ENCODE measurements around the gene OR2T4.

OR2T4 gene

DNA sequence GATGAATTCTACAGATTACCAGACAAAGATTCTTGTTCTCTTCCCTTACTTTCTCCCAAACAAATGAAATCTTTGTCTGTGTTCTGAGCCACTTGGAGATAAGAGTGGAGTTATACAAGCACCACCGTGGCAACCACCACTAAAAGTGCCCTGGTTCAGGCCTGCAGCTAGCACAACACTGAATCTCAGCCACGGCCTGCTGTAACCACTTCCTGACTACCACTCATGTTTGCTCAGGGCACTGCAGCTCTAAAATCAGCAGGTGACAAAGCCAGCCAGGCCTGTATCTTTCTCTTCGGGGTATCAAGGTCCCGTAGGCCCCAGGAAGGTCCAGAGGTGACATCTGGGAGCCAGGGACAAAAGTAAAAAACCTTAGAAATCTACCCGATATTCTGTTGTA, 10.9 kb downstream of the OR2T4 start:
- TF ChIP-seq, protein P1, sequence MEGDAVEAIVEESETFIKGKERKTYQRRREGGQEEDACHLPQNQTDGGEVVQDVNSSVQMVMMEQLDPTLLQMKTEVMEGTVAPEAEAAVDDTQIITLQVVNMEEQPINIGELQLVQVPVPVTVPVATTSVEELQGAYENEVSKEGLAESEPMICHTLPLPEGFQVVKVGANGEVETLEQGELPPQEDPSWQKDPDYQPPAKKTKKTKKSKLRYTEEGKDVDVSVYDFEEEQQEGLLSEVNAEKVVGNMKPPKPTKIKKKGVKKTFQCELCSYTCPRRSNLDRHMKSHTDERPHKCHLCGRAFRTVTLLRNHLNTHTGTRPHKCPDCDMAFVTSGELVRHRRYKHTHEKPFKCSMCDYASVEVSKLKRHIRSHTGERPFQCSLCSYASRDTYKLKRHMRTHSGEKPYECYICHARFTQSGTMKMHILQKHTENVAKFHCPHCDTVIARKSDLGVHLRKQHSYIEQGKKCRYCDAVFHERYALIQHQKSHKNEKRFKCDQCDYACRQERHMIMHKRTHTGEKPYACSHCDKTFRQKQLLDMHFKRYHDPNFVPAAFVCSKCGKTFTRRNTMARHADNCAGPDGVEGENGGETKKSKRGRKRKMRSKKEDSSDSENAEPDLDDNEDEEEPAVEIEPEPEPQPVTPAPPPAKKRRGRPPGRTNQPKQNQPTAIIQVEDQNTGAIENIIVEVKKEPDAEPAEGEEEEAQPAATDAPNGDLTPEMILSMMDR (IDR thresholded peaks at IDR 0.05; ENCODE audit: low read depth, low read length) = no peak

DNA sequence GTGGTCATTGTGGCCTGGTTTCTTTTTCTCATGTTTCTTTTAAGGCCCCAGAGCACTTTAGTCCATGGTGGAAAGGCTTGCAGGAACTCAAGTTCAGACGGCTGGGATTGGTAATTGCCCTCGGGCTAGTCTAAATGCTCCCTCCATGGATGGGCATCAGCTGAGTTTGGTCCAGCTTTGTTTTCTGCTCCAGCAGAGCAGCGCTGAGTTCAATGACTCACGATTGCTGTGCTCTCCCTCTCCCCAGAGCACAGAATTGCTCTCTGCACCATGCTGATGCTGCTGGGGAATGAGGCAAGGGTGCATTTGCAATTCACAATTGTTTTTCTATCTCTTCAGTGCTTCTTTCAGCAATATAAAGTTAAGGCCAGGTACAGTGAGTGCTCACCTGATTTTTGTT, 12.3 kb downstream of the OR2T4 start:
- TF ChIP-seq, protein P1 (IDR thresholded peaks at IDR 0.05; ENCODE audit: low read depth, low read length) = no peak
- H3K4me3 ChIP-seq (ENCODE audit: low read depth, low read length) = no peak overlapping the region

More for the DNA sequence above, 10.9 kb downstream of the OR2T4 start:
- no peak overlapping the region for H3K4me3 ChIP-seq (ENCODE audit: low read depth, low read length)

DNA sequence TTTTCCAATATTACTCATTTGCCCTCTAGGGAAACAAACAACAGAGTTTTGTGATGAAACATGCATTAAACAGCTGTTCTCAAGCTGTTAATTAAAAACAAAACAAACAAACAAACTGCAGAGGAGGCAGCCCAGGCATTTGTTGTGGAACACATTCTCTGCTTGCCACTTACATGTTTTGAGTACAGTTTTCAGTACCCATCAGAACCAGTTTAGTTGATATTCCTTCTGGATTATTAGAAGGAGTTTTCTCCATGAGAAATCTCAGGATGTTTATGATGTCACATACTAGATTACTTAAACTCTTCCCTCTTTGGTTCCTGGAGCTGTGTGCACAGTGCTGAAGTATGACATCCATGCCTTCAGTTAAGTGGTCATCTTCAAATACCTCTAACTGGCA, 14.0 kb downstream of the OR2T4 start, which contains the start of gene OR2T6:
Gene OR2T6, plus strand, starts transcription at position 301 of the 400 bp plus-strand sequence. CDS start 11,863 bp downstream, outside the sequence.
- TF ChIP-seq, protein P1 (IDR thresholded peaks at IDR 0.05; ENCODE audit: low read depth, low read length) = no peak
- H3K4me3 ChIP-seq (ENCODE audit: low read depth, low read length) = no peak within 1 kb of the TSS

DNA sequence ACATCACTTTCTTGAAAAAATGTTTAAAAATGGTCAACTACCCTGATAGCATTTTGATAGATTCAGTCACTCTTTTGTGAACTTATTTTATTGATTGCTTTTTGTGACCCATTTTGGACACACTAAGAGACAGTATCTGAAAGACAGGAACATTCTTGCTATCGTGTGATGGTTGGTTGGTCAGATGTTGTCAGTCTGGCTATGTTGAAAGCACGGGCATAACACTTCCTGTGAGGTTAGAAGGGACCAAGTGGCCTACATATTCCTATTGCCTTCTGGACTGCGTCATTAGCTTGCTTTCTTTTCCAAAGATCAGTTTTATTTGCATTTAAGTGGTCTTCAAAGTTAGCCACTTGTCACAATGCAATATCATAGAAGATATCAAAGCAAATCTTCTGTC, 15.5 kb downstream of the OR2T4 start:
- TF ChIP-seq, protein P1 (IDR thresholded peaks at IDR 0.05; ENCODE audit: low read depth, low read length) = no peak
- no peak overlapping the region for H3K4me3 ChIP-seq (ENCODE audit: low read depth, low read length)

DNA sequence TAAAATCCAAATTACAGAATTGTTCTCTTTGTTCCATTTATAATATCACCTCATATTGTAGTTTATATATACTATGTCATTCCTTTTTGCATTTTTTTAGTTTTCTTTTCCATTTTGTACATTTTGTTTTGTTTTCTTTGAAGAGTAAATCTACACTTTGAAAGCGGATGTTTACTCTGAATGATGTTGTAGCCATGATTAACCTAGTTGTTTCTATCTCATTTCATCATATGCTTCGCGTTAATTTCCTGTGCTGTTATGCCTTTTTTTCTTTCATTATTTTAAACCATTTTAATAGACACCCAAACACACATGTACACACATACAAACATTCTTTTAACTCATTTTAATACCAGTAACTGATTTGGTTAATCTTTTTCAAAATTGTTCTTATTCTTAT, 19.4 kb downstream of the OR2T4 start:
- TF ChIP-seq, protein P1 (IDR thresholded peaks at IDR 0.05; ENCODE audit: low read depth, low read length) = no peak

DNA sequence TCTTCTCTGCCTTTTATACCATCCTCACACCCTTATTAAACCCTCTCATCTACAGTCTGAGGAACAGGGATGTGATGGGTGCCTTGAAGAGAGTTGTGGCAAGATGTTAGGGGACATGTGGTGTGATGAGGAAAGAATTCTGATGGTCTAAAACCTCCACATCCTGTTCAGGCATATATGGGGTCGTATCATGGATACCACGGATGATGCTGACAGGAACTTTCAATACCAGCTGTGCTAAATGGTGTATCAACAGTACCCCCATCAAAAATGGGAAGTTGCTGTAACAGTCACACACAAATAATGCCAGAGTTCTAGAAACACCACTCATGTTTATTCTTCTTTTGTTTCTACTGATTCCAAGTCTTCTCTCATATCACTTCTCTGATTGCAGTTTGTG, 27.0 kb downstream of the OR2T4 start:
- no peak overlapping the region for H3K4me3 ChIP-seq (ENCODE audit: low read depth, low read length)
- TF ChIP-seq, protein P1 (IDR thresholded peaks at IDR 0.05; ENCODE audit: low read depth, low read length) = no peak

More for the DNA sequence above, 19.4 kb downstream of the OR2T4 start:
- H3K4me3 ChIP-seq (ENCODE audit: low read depth, low read length) = no peak overlapping the region

DNA sequence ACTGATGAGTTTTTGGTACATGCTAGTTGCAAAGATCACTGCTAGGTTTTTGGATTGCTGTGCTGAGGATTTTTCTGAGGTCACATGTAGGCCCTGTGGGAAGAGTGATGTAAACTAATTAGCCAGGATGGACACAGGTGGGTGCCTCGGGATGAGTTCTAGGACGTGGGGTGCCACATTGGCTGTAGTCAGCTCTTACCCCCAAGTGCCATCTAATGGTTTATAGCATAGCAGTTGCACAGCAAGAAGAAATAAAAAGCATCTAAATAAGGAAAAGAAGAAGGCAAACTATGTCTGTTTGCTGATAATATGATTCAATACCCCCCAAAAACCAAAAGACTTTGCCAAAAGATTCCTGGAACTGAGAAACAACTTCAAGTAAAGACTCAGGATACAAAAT, 31.6 kb downstream of the OR2T4 start:
- TF ChIP-seq, protein P1 (IDR thresholded peaks at IDR 0.05; ENCODE audit: low read depth, low read length) = no peak
- H3K4me3 ChIP-seq (ENCODE audit: low read depth, low read length) = no peak overlapping the region
